ENCODE data around the gene CD274.

Gene CD274

DNA sequence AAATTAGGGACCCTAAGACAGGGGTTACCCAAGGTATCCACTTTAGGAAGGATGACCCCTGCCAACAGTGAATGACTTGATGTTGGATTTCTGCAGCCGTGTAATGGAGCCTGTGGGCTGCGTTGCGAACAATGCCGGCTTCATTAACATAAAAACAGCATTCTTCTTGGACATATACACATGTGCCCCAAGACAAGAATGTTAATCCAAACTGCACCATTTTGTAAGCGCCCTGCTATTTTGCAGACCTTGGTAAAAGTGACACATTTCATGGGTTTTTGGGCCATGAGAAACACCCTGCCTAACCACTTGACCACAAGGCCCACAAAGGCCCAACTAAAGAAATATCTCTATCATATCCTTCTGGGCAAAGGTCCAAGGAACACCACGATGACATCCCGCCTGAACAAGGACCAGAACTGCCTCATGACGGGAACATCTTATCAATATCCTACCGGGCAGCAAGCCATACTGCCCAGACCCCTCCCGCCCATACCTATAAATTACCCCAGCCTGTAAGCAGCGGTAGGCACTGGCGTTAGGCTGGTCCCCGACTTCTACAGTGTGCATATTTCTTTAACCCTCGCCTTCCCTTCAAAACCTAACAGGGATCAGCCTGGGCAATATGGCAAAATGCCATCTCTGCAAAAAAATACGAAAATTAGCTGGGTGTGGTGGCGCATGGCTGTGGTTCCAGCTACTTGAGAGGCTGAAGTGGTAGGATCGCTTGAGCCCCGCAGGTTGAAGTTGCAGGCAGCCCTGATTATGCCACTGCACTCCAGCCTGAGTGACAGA, 50.3 kb downstream of the CD274 start:
- no peak for DNase-seq

DNA sequence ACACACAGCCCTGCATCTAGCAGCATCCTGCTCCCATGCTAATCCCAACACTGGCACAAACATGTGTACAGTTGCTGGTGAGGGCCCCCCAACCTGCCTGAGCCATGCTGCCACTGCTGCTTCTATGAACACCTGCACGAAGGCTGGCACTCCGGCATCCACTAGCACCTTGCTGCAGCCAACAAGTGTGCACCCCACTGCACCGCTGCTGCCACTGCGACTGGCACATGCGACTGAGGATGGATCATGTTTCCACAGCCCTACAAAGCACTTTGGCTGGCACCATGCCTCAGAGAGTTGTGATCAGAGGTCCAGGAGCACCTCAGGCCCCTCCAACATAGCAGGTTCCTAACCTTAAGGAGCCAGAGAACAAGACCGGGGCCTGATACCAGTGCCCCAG, 52.2 kb downstream of the CD274 start:
- DNase-seq = no peak

DNA sequence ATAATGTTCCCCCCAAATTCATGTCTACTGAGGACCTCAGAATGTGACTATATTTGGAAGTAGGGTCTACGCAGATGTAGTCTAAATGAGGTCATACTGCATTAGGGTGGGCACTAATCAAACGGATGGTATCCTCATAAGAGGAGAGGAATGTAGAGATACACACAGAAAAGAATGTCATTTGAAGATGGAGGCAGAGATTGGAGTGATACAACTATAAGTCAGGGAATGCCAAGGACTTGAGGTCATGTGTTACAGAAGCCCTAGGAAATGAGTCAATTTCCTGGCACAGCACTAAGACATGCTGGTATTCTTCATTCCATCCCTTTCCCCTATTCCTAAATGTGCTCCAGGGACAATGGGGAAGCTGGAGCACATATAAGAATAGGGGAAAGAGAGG, 59.2 kb downstream of the CD274 start:
- no peak for DNase-seq

DNA sequence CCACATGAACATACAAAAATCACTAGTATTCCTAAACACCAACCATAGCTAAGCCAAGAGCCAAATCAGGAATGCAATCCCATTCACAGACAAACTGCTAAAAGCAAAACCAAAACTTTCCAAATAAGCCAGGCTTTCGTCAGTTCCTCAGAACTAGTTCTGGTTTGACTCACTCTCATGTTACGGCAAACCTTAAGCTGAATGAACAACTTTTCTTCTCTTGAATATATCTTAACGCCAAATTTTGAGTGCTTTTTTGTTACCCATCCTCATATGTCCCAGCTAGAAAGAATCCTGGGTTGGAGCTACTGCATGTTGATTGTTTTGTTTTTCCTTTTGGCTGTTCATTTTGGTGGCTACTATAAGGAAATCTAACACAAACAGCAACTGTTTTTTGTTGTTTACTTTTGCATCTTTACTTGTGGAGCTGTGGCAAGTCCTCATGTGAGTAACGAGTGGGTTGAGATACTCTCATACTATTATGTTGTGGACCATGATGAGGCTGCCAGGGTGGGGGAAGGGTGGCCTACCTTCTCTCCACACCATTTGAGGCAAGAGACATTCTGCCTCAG, 60.1 kb downstream of the CD274 start, which contains the start of gene PDCD1LG2:
Gene PDCD1LG2, plus strand, starts transcription at position 172 of the 572 bp plus-strand sequence. CDS start 12,016 bp downstream, outside the sequence.
- DNase-seq = peak in 1 of 2 donors; percentile 40

DNA sequence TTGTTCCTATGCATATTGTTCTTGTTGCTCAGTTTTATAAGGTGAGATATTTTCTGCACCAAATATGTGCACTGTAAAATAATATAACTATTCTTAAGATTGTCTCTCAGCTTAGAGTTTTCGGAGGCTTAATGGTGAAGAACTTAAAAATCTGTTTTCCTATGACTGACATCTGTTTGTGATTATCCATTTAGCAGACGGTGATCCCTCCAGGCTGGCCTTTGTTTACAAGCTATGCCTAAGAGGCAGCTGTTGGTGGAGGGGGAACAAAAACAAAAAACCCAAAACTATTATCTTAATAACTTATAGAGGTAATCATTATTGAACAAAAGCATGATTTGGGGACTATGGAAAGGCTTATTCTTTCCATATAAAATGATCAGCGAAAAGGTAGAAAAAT, 60.6 kb downstream of the CD274 start:
- no peak for DNase-seq

DNA sequence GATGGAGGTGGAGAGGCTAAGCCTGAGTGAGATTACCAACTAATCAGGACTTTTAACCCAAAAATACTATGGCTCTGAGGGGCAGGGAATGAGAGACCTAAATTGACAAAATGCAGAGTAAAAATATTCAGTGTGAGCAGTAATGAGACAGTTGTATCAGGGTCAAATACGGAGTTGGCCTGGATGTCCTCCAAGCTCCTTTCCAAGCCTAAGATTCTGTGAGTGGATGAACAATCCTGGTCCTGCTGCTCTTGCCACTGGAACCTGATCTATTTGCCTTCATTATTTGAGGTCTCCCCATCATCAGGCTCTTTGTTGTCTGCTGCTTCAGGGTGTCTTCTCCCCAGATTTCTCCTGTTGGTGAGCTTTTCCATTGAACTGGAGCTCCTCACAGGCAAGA, 61.1 kb downstream of the CD274 start:
- DNase-seq = no peak

DNA sequence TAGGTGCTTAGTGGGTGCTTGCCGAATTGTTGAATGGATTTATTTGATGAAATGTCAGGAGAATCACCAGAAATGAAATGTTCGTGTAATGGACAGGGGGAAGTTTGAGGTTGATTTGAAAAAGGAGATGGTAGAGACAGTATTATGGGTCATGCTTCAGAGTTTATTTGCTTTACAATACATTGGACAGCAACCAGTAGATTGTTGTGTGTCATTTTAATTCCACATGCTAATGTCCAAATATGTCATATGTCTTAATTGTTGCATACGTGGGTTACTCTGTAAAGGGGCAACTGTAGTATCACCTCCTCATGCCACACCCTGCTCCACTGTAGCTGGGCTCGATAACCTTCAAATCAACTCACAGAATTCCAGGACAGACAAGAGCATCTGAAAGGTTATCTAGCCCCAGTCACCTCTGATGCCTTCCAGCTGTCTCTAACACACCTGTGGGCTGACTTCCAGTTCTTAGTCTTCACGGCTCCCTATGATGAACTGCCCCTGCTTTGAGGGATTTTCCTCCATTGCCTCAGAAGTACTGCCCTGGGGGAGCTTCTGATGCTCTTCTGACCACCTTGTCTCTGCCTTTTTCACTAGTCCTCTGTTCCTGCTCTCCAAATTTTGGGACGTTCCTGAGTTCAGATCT, 61.7 kb downstream of the CD274 start:
- DNase-seq = no peak

DNA sequence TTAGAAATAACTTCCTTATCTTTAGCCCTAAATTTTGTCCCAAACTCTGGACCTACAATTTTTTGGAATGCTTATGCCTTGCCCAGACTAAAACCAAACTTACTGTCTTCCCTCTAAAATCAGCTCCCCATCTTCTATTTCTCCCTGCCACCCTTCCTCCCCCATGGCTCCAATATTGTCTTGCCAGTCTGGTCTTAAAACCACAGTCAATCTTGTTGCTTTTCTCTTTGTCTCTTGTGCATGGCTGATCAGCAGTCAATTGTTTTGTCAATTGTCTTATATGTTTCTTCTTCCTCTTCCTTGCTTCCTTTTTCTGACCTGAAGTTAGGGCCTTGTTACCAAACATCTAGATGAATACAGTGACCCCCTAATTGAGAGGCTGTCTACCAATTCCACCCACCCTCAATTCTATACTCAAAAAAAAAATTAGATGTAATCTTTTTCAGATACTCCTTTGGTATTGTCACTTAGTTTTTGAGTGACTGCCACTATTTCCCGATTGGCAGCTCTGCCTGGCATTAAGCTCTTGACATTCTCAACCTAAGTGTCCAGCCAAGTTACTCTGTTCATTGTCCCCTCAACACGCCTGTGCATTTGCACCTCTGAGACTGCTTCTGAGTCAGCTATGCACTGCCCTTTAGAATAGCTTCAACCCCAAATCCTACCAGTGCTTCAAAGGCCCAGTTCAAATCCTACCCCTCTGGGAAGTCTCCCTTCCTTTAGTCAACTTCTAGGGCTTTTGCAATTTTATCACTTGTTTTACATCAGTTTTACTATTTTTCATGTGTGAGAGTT, 62.5 kb downstream of the CD274 start:
- no peak for DNase-seq

DNA sequence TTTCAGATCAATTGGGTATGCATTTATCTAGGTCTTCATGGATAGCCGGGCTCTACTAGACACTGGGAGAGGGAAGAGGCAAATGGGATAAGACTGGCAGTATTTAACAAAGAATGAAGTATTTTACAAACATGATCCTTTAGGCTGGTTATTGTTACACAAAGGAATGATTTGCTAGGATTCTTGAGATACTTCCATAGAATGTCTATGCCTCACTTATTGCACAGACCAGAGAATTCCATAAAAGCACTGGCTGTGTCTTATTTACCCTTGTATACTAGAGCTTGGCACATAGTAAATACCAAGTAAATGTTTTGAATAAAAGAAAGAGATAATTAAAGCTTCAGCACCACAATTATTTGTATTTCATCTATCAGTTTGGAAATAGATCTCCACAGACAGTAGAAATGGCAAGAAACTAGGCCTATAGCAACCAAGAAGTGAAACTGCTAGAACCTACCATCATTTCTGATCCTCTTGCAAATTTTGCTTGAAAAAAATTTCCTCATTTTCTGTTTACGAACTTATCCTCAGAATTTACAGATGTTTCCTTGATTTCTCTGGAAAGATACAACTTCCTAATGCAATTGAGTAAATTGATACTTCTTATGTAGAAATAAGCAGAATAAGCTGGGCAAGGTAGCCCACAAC, 63.7 kb downstream of the CD274 start:
- no peak for DNase-seq

DNA sequence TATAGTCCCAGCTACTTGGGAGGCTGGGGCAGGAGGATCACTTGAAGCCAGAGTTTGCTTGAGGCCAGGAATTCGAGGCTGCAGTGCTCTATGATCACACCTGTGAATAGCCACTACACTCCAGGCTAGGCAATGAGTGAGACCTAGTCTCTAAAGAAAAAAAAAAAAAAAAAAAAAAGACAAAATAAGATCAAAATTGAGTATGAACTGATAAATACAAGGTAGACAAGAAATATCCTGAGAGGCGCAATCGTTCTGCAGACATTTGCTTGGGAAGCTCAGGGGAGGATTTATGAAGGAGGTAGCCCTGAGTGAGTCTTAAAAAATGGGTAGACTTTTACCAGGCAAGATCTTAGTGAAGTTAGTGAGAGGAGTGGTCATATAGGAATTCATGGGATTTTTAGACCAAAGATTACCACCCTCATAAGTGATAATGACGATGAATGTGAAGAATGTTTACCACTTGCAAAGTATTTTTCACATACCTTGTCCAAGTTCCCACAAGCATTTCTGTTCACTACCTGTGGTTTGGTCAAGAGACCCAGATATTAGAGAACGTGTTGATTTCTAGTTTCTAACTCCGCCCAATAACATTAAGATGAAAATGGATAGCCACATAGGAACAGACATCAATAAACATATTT, 64.4 kb downstream of the CD274 start:
- DNase-seq = no peak

DNA sequence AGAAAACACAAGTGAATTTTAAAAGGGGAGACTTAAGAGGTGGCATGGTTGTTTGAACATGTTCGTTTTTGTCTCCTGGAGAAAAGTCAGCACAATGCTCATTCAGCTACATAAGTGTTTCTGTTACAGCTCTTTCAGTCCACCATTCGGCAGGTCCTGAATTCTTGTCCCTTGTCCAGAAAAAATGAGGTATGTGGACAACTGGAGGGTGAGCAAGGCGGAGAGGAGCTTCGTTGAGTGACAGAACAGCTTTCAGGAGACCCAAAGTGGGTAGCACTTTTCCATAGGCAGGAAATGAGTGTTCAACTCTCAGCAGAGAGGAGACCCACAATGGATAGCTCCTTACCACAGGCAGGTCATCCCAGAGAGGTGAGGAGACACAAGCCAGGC, 64.9 kb downstream of the CD274 start:
- no peak for DNase-seq

DNA sequence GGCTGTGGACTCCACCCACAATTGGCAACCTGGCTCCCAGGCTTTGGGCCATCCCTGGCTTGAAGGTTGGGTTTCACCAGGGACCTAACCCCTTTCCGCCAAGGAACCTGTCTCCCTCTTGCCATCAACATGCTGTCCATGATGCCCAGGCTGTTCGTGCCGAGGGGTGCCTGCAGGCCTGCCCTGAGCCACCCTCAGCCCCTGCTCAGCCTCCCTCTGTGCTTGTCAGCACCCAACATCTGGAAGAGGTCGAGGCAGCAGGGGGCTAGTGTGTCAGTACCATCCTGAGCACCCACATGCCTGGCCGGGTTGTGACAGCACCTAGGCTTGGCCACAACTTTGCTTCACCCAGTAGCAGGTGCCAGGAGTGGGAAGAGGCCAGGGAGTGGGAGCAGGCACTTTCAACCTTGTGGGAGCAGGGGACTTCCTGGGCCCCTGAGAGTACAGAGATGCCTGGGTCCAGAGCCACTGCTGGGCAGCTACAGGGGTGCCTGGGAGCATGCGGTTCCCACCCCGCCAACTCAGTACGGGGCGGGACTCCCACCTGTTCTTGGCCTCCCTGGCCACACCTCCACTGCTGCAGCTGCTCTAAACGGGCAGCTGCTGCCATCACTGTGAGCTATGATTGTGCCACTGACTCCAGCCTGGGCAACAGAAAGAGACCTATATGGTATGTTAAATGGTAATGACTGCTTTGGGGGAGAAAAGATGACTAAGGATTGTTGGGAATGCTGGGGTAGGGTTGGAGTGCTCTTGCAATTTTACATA, 66.3 kb downstream of the CD274 start:
- DNase-seq = no peak

DNA sequence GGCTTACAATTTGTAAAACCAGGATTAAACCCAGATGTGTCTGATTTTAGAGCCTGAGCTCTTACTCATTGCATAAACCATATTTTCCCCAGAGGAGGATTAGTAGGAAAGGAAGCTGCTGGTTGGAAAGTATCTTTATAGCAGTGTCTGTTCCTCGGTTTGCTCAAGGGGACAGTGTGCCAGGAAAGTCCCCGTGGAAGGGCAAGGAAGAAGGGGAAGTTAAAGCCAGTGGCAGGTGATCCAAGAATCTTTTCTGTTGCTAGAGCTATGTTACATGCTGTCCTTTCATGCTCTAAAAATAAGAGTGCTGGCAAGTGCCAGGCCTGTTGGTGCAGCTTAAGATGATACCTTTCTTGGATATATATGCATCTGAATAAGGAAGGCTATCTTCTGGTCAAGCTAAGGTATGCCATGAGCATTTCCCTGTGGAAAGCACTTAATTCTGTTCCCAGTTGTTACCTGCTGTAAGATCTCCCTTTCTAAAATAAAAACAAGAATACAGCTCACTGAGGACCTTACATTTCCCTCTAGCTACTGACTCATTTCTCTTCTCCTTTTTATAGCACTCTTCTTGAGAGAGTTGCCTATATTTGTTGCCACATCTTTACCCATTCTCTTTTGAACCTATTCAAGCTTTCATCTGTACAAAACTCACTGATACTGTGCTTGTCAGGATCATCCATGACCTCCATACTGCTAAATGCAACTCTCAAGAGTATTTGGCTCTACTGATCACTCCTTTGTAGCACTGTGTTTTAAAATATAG, 68.0 kb downstream of the CD274 start:
- DNase-seq = no peak

DNA sequence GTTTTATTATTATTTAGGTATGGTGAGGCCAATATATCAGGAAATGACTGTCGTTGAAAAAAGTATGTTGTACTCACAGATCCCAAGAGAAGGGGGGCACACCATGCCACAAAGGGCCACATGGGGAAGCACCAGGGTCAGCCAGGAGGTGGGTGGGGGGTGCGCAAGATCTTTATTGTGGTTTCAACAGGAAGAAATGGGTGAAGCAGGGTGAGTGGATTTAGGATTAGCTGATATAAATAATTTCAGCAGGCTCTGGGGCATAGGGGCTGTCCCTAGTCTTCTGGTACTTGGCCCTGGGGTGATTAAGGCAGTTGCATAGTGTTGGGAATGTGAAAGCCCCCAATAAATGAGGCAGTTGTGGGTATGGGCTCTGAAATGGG, 68.6 kb downstream of the CD274 start:
- DNase-seq = no peak
